AG20443 (cell line): ENCODE measurements around the gene RSPO4.

Experiments used
- DNase-seq: peaks from one replicate; pipeline ENCODE4 v3.0.0; 2012; ENCODE audit warnings: low spot score, mixed read lengths

The RSPO4 gene

DNA sequence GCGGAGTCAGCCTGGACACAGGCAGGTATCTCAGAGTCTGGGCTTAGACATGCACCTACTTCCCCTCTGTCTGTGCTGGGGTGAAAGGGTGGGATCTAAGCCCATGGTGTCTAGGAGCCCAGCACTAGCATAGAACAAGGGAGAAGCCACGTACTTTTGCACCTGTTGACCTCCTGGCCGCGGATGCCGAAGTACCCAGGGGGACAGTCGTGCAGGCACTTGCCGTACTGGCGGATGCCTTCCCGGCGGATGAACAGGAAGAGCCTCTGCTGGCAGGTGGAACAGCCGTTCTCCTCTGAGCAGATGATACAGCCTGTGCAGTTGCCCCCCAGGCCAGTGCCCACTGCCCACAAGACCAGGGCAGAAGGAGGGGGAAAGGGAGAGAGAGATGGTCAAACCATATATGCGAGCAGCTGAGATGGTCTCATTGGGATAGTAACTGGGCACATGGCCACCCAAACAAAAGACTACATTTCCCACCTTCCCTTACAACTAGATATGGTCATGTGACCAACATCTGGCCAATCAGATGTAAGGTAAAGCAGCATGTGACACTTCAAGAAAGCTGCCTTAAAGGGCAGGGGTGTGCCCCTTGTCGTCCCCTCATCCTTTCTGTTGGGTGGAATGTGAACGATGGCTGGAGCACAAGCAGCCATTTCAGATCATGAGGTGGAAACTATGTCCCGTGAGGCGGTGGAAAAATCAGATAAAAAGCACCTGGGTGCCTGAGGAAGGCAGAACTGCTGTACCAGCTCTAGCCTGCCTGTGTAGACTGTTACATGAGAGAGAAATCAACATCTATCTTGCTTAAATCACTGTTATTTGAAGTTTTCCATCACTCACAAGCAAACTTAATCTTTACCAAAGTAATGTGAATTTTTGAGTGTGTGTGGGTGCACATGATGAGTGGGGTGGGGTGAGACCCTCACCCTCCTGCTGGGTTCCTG lies 34.0 kb downstream of the RSPO4 start:
- no peak for DNase-seq

DNA sequence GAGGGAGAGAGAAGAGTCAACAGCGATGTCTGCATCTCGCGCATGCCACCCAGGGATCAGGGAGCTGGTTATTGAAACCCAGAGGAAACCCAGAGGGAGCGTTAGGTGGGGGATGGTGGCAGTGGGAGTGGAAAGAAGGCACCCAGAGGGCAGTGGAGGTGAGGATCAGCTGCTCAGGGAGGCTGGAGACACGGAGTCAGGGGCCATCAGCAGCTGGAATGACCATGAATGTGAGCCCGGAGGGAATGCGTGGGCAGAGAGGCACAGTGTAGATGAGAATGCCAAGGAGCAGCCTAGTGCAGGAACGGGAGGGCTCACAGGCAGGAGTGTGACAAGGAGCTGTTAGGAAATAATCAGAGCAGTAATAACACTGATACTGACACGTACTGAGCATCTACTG lies 36.2 kb downstream of the RSPO4 start:
- no peak for DNase-seq

DNA sequence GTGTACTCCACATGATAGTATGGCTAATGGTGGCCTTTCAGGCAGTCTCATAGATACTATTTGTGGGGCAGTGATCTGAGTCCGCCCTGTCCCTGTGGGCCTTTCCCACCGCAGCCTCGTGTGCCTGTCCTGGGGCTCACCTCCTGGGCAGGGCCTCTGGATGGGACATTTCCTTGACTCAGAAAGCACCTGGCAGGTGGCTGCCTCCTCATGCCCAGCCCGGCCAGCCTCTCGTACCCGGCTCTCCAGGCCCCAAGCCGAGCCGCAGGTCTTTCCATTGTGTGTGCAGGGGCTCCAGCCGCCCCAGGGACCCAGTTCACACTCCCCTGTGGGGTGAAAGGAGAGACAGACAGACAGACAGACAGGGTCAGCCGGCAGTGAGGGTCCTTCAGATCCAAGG lies 38.3 kb downstream of the RSPO4 start:
- no peak for DNase-seq

DNA sequence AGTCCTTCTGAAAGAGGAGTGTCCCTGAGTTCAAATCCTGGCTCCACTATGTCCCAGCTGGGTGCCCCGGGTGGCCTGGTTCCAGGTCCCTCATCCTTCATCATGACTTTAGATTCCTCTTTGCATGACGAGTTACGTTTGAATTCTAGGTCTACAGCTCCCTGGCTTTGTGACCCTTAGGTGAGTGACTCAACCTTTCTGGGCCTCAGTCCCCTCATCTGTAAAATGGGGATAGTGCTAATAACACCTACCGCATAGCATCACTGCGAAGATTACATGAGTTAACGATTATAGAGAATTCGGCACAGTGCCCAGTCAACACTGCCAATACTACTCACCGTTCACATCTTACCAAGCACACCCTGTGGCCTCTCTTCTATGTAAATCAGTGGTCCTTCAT lies 39.4 kb downstream of the RSPO4 start:
- no peak for DNase-seq

DNA sequence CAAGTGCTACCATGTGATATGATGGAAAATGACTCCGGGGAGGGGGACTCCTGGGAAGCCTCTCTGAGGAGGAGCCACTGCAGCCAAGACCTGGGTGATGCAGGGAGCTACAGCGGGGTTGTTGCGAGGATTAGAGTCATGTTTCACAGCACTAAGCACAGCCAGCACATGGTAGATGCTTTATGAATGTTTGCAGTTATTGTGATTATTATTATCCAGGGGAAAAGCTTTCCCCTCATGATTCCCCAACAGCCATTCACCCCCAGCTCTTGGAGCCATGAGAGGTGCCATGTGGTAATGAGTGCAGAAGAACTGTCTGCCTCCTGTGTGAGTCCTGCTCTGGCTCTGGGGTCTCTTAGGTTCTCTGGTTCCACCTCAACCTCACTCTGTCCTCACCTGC lies 39.9 kb downstream of the RSPO4 start:
- no peak for DNase-seq

DNA sequence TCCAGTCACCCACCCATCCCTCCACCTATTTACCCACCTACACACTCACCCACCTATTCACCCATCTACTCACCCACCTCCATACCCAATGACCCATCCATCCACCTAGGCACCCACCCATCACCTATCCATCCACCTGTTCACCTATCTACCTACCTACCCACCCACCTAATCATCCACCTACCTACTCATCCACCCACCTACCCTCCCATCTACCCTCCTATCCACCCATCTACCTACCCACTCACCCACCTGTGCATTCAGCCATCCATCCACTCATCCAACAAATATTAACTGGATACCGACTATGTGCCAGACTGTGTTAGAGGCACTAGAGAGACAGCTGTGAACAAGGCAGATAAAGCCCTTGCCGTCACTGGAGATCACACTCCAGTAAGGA lies 40.3 kb downstream of the RSPO4 start:
- DNase-seq = no peak

DNA sequence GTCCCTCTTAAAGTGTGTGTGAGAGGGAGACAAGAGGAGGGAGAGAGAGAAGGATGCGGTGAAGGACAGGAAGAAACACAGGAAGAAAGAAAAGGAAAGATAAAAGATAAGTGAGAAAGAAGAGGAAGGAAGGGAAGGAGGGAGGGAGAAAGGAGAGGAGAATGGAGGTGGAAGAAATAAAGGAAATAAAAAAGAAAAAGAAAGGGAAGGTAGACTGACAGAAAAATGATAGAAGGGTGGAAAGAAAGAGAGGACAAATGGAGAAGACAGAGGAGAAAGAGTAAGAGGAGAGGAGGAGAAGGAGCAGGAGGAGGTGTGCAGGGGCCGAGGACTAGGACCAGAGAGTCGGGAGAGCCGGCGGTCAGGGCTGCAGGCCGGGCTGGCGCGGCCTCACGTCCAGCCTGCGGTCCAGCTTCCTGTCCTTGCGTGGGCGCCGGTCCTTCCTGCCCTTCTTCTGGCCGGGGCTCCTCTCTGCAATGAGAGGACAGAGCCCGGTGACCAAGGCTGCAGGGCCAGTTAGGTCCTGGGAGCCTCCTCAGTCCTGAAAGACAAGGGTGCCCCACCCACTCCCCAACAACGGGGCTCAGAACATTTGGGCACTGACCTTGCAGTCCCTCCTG lies 42.0 kb downstream of the RSPO4 start:
- no peak for DNase-seq

DNA sequence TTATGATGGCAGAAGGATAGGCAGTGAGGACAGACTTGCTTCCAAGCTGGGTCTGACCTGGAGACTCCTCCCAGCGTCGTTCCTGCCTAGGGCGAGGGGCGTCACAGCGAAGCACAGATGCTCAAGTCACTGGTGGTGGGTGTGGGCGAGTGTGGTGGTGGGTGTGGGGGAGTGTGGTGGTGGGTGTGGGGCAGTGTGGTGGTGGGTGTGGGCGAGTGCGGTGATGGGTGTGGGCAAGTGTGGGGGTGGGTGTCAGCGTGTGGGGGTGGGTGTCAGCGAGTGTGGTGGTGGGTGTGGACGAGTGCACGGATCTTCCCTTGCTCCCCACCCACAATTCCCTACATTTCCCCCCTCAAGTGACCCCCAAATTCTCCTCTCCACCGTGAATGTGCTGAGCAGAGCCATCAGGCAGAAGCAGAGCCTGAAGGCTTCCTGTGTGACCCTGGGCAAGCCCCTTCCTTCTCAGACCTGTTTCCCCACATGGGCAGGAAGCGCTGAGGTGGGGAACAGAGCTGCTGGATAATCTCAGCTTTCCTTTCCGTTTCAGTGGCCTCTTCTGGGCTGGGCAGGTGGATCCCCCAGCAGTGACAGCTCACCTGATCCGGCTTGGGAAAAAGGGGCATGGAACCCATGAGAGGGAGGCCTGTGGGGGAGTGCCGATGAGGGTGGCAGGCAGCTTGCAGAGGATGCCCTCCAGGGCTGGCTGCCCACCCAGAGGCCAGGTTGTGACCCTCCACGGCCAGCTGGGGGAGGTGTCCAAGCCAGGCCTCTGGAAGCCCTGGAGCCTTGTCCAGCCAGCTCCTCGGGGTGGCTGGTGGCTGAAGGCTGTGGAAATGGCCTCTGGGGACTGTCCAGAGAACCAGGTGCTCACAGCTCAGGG lies 42.9 kb downstream of the RSPO4 start:
- no peak for DNase-seq

DNA sequence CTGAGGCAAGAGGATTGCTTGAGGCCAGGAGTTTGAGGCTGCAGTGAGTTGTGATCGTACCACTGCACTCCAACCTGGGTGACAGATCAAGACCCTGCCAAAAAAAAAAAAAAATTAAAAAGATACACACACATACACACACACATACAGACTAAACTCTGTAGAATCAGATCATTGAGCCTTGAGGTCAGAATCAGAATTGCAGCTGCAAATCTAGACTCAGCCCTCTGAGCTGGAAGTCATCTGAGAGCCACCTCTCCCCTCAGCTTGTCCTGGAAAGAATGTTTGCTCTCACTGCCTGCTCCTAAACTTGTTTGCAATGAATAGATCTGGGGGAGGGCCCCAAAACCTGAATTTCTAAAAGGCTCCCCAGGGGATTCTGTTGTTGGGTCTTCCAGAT lies 44.6 kb downstream of the RSPO4 start:
- peak; percentile 32 for DNase-seq

DNA sequence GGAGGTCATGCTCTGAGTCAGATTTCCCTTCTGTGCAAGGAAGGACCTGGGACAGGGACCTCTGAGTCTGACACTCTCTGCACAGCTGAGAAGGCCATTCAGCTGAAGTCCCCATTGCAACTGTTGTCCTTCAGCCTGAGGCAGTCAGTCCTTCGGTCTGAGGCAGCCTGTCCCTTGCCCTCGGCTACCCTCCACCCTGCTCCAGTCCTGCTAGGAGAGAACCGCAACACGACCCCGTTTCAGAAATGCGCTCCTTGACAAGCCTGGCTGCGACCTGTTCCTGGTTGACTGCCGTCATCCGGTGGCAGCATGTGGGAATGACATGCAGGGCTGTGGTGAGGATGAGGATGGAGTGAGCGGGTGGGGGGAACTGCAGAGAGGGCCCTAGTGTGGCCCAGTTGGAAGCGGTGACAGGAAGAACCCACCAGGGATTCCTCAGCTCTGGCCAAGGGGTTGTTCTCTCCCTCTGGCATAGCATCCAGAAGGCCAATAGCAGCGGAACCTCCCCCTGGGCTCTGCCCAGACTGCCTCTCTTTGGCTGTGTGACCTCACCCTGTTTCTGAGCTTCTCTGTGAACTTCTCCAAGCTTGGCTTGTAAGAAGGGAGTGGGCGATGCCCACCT lies 45.7 kb downstream of the RSPO4 start:
- DNase-seq = peak; percentile 84

DNA sequence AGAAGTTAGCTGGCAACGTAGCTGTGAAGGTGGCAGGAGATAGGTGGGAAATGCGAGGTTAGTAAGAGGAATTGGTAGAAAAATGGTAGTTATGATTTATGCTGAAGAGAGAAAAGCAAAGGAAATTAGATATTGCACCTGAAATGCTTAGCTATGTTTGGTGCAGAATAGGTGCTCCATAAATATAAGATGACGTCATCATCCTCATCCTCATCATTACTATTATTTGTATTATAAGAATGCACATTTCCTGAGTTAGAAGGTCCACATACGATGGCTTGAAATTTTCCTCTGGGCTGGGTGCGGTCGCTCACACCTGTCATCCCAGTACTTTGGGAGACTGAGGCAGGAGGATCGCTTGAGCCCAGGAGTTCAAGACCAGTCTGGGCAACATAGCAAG lies 46.5 kb downstream of the RSPO4 start:
- no peak for DNase-seq

DNA sequence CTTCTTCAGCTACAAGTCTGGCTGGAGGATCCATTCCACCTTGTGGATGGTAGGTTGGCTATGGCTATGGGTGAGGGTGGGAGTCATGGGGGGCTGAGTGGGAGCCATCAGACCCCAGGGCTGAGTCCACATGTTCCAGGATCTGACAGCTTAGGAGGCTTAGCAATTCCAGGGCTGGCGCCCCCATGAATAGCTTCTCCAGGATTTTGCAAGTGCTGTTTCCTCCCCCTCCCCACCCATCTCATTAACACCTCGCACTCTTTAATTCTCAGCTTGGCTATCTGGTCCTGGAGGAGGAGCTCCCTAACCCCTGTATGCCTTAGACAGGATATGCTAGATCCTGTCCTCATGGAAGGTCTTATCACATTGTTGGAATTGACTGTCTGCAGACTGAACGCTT lies 47.0 kb downstream of the RSPO4 start:
- no peak for DNase-seq

DNA sequence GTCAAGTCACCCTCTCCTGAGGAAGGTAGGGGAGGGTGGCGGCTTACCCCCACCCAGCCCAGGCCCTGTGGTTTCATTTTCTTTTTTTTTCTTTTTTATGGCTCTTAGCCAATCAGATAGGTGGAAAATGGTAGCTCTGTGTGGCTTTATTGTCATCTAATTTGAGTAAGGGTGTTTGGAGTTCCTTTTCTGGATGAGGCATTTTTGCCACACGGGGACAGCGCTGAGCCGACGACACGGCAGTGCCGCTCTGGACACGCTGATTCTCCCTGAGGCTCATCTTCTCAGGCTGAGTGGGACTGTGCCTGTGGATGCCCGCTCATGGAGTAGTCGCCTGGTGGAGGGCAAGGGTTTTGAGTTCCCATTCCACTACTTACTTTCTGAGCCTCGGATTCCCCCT lies 48.4 kb downstream of the RSPO4 start:
- DNase-seq = peak; percentile 44

DNA sequence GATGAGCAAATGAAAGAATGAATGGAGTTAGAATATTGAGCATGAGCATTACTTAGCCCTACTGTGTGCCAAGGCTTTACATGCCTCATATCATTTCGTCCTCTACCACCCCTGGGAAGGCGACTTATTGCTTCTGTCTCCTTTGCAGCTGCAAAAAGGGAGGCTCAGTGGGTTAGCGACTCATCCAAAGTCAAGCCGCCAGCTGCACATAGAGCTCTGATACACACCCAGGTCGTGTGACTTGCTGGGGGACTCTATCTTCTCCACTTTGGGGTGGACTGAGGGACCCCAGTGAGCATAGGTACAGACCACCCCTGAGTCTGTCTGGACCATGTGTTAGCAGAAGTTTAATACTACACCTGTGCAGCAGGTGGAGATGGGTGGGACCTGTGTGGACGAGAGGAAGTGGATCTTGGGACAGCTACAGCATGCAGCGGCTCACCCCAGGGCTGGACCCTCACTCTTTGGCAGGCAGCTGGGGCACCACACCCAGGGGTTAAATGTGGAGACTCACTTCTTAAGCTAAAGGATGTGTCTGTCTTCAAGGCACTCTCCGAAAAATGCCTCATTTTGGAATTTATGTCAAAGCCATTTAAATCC lies 49.8 kb downstream of the RSPO4 start:
- no peak for DNase-seq

DNA sequence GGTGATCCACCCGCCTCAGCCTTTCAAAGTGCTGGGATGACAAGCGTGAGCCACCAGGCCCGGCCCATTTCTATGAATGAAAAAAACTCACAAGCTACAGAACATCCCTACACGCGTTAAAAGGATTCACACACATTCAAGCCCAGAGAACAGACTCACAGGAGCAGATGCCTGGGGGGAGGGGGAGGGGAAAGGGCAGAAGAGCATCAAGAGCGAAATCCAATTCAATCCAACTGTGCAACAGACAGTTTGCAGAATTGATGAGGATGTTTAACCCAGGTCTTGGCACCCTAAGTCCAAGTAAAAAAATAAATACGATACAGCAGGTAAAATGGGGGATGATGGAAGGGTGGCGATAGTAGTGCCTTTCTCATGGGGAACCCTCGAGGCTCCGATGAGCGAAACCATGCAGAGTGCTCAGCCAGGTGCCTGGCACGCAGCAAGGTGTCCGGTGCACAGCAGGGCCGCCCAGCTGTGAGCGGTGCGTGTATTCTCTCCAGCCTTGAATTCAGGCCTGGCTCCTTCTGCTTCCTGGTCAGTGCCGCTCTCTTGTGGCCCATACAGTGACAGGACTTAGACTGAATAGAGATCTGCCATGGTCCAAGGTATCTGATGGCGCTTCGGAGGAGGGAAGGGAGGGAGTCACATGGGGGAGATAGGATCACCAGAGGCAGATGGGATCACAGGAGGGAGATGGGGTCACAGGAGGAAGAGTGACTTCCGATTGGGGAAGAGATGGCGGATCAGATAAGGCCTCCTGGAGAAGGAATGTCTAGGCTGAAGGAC lies 50.5 kb downstream of the RSPO4 start:
- DNase-seq = no peak

DNA sequence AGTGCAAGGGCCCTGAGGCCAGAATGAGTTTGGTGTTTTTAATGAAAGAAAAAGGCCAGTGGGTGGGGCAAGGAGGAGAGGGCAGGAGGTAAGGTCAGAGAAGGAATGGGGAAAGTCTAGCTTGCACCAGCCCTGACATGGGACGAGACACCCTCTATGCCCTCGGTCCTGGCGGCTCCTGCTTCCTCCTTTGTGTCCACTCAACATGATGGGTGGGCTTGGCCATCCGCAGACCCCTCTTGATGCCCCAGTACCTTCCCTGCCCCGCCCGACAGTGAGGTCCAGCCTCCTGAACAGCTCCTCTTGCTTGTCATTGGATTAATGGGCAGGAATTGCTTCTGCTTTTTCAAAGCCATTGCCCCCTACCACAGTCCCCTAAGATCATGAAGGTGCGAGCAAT lies 52.4 kb downstream of the RSPO4 start:
- DNase-seq = no peak

DNA sequence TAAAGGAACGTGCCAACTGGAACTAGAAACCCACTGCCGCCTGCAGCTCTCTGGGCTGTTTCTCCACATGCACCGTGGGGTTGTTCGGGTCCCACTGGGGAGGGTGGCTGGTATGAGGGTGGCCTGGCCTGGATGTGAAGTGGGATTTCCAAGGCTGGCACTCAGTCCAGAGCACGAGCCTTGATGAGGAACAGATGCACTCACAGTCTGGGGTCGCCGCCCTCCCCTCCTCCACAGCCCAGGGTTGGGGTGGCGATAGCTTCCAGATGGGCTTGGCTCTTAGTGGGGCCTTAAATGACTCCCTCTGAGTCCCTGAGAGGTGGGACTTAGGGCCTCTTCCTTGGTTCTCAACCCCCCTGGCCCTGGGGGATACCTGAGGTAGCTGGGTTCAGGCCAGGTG lies 55.3 kb downstream of the RSPO4 start:
- DNase-seq = no peak

DNA sequence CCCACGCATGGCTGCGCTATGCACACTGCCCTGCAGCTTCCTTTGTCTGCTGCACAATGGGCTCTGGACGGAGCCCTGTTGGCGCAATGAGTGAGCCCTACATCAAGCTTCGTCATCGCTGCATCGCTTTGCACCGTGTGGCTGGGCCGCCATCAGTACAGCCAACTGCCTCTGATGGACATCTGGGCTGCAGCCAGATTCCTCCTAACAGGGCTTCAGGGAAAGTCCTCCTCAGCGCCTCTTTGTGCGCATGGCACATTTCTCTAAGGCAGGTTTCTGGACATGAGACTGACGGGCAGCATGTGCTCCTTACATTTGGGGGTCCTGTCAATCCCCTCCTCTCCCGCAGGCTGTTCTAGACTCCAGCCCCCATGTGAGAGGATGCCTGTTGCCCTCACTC lies 56.3 kb downstream of the RSPO4 start:
- DNase-seq = no peak

DNA sequence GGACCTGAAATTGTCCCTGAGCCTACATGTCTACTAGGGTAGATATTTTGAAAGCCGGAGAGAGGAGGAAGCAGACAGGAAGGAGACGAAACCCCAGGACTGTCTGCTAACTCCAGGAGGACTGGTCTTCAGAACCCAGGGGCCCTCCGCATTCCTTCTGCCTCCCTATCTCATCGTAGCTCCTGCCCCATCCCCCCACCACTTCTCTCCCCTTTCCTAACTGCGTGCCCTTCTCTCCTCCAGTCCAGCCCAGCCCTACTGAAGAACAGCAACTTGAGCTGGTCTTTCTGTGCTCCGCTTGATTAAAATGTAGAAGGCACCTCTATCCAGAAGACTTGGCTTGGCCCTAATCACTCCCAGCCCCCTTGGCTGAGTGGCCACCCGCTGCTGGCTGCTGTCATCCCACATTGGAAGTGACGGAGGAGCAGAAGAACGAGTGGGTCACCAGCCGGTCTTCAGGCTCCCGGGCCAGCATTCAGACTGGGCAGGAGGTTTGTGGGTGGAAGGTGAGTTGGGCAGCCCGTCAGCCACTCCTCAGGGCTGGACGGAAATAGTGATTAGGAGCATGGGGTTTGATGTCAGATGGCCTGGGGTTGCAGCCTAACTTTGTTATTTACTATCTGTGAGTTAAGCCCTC lies 57.2 kb downstream of the RSPO4 start:
- no peak for DNase-seq

DNA sequence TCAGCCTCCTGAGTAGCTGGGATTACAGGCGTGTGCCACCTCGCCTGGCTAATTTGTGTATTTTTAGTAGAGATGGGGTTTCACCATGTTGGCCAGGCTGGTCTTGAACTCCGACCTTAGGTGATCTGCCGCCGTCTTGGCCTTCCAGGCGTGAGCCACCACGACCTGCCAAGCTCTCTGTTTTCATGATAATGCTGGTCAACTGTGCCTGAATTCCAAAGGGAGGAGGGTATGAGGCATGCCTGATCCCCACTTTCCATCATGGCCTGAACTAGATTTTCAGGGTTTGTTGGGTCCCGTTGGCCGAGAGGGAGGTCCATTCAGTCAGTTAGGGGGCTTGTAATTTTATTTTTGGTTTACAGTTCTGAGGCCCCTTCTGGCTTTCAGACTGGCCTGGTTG lies 58.0 kb downstream of the RSPO4 start:
- no peak for DNase-seq

DNA sequence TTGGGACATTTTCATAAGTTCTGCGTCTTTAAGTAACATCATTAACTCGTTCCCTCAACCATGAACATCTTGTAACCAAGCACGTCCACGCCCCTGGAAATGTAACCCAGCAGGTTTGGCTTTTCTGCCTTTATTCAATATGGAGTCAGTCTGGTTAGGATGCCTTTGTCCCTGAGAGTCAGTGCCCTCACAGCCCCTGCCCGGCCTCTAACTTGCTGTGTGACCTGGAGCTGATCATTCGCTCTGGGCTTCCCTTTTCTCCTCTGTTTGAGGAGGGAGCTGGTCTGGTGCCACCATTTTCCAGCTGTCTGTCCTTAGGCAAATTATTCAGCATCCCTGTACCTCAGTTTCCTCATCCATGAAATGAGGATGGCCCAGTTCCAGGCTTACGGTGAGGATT lies 59.5 kb downstream of the RSPO4 start:
- no peak for DNase-seq
